Inferior parietal cortex (tissue), 1 donor: Measurements from ENCODE around the gene PRSS22.
A peak's percentile ranks its signal among the peaks of the same experiment; 100 is the strongest.

Source experiments
- DNase-seq: peaks from one replicate; pipeline ENCODE4 v3.0.0-alpha.2; 2016; ENCODE audit errors: extremely low spot score

PRSS22 gene

DNA sequence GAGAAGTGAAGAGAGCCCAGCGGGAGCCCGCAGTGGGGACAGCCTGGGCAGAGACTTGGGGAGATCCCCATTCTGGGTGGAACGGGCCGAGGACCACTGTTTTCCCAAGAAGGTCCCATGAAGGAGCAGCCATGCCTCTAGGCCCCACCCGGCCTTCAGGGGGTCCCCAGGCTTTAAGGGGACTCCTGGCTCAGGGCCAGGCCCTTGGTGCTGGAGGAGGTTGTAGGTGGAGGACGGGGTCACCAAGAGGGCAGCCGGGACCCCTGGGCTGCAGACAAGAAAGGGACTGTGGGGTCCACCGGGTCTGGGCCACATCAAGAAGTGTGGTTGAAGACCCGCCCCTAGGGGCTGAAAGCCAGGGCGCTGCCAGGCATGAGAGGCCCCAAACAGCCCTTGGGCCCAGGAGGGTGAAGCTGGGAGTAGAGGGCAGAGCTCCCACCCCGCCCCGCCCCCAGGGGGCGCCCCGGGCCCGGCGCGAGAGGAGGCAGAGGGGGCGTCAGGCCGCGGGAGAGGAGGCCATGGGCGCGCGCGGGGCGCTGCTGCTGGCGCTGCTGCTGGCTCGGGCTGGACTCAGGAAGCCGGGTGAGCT, 41.1 kb downstream of the PRSS22 start, which contains the start of gene PRSS21:
PRSS21 (plus strand) TSS at position 487 of the 589 bp plus-strand sequence; CDS start at position 519, 32 bp downstream.
- DNase-seq = no peak

DNA sequence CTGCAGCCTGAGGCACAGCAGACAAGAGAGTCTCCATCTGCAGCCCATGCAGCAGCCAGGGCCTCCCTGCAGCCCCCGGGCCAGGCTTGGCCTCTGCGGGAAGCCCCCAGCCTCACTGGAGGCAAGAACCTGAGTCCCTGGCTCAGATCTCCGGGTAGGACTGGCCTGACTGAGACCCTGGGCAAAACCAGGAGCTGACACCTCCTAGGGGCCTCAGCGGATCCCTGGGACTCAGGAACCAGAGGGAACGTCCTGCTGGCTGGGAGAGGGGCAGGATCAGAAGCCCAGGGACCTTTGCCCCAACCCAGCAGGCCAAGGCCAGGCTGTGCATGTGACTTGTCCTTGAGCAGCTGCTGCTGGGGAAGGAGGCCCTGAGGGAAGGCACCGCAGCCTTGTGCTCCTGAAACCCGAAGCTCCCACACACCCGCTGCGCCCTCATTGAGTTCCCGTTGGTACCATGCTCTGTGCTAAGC, 42.6 kb downstream of the PRSS22 start:
- DNase-seq = no peak

DNA sequence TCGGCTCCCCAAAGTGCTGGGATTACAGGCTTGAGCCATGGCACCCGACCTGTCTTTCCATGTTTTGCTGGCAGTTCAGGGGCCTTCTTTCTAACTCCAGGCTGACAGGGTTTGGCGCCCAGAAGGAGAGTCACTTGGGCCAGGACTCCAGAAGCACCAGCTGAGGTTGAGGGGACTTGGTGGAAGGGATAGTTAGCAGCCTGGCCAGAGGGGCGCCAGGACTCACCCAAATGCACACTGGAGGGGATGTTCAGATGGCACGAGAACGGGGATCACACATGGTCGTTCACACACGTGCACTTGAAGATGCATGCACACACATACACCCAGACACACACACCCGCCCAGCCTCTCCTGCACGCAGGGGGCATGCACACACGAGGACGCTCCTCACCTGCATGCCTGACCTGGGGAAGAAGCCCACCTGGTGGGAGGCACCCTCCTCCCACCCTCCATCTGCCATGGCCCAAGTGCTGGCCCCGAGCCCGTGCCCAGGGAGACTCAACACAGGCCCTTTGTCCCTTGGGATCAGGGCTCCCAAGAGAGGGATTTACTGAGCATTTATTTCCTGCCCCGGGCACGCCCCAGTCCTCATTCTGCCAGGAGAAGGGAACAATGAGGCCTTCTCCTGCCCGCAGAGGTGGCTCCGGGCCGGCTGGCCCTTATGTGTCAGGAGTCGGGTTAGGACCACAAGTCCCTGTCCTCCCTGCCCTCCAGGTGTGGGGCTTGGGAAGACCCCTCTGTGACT, 43.2 kb downstream of the PRSS22 start:
- DNase-seq = no peak

DNA sequence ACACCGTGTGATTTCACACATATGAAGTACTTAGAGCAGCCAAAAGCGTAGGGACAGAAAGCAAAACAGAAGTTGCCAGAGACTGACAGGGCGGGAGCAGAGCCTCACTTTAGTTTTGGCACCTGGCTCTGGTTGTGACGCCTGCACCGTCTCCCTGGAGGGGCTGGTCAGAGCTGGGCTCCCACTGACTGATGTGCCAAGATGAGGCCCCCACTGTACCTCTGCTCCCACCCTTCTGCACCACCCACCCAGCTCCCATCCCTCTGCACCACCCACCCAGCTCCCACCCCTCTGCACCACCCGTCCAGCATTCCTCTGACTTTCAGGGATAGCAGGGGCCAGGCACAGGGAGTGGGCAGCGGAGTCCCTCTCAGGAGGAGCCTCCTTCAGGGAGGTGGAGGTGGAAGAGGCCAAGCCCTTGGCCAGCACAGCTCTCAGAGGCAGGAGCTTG, 44.2 kb downstream of the PRSS22 start:
- DNase-seq = peak; percentile 15

DNA sequence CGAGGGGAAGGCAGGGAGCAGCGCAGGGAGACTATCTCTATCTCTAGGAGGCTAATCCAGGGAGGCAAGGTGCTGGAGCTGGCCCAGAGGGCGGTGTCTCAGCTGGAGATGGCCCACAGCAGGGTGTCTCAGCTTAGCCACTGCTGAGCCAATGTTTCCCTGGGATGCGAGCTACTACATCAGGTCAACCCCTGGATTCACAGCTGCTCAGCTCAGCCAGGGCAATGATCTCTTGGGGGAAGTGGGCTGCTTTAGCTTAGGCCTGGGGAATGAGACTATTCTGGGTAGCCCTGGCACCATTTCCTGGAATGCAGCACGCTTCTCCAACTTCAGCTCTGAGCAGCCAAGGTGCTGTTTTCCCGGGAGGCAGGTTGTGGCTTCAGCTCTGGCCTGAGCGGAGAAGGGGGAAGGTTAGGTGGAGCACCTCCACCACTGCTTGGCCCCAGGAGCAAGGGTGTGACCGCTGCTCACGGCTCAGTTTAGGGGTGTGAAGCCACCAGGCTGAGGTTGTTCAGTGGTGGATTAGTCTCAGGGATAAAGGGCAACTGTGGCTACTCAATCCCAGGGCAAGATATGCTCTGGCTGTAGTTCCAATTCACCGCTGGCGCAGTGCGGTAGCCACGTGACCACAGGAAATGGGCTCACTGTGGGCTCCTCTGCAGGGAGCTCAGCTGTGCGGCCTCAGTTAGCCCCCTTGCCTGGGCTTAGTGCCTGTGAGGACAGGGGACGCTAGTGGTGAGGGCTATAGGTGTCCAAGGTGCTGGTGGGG, 46.1 kb downstream of the PRSS22 start:
- DNase-seq = no peak

DNA sequence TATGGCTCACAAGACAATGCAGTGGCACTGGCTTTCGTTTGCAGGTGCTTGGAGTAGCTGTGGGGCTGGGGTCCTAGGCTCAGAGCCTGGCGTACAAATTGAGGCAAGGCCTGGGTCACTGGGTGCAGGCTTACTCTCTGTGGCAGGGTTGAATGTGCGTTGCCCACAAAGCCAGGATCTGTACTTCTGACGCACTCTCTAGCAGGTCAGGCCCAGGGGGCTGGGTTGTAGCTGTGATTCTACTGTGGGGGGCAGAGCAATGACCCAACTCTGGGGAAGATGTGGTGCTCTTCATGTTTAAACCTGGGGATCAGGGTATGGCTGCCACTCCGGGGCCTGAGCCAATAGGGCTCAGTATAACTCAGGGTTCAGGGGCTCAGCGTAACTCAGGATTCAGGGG, 47.3 kb downstream of the PRSS22 start:
- no peak for DNase-seq

DNA sequence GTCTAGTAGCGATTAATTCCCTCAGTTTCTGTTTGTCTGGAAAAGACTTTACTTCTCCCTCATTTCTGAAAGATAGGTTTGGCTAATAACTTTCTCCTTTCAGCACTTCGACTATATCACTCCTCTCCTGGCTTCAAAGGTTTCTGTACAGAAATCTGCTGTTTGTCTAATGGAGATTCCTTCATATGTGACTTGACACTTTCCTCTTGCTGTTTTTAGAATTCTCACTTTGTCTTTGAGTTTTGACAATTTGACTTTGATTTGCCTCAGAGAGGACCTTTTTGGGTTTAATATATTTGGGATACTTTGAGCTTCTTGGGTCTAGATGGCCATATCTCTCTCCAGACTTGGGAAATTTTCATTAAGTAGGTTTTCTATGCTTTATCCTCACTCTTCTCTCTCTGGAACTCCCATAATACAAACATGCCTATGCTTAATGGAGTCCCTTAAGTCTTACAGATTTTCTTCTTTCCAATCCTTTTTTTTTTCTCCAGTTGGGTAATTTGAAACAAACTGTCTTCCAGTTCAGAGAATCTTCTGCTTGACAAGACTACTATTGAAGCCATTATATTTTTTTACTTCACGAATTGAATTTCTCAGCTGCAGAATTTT, 48.7 kb downstream of the PRSS22 start:
- DNase-seq = no peak

DNA sequence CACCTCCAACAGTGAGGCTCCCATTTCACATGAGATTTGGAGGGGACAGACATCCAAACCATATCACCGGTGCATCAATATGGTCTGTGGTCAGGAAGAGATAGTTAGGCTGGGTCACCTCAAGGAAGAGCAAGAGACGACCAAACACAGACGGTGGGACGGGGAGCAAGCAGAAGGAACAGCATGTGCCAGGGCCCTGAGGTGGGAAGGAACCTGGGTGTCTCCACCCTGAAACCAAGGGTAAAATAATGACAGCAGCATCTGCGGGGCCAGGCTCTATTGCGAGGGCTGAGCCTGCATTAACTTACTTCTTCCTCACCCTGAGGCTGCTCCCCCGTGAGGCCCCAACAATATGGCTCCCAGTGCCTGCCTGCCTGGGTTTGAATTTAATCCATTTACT, 49.8 kb downstream of the PRSS22 start:
- DNase-seq = no peak

DNA sequence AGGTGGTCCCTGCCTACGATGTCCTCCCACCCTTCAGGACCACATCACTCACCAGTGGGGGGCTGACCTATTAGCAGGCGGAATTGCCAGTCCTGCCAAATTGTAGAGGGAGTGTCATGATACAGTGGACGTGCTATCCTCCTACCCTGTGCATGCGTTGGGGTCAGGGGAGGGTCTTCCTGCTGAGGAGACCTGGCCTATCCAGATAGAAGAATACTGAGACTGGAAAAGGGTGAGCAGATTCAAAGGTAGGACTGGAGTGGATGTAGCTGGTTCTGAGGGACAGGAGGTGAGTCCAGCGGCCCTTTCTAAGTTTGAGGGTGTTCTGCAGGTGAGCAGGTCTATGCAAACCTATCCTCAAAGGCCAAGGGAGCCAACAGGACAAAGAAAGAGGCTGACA, 51.7 kb downstream of the PRSS22 start:
- DNase-seq = no peak

DNA sequence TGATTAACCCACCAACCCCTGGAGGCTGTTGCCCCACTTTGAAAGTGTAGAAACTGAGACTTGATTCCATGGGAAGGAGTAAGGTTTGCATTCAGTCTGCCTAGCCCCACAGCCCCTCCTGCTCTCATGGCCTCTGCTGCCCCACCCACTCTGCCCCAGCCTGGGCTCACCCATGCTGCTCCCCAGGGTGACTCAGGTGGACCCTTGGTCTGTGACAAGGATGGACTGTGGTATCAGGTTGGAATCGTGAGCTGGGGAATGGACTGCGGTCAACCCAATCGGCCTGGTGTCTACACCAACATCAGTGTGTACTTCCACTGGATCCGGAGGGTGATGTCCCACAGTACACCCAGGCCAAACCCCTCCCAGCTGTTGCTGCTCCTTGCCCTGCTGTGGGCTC, 53.2 kb downstream of the PRSS22 start:
- DNase-seq = no peak

DNA sequence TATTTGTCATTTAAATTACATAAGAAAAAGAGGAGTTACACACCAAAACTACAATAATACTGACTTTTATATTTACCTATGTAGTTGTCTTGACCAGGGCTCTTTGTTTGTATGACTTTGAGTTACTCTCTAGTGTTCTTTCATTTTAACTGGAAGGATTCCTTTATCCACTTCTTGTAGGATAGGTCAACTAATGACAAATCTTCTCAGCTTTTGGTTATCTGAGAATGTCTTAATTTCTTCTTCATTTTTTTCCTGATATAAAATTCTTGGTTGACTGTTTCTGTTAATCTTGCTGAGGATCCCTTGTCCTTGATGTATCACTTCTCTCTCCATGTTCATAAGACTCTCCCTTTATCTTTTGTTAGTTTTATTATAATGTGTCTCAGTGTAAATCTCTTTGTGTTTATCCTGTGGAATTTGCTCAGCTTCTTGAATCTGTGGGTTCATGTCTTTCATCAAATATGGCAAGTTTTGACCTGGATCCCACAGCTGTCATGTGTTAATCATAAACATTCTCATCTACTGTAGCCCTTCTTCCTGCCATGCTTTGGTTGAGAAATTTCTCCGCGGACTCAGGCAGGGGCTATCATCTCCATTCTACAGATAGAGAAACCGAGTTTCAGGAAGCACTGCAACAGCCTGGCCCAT, 54.3 kb downstream of the PRSS22 start:
- DNase-seq = no peak
